HG02588 (cell line): ENCODE measurements around the gene CHRNA4.

Experiments used
- ATAC-seq: cut with Tn5 transposase; IDR thresholded peaks from one replicate; pipeline ENCODE4 v1.9.1; 2021; ENCODE audit warnings: mild to moderate bottlenecking, moderate library complexity; ENCODE audit not compliant: unreplicated experiment

Gene CHRNA4

GRCh38 chr20:63322933-63323273 lies 38.2 kb downstream of the CHRNA4 start:
- no peak for ATAC-seq

DNA sequence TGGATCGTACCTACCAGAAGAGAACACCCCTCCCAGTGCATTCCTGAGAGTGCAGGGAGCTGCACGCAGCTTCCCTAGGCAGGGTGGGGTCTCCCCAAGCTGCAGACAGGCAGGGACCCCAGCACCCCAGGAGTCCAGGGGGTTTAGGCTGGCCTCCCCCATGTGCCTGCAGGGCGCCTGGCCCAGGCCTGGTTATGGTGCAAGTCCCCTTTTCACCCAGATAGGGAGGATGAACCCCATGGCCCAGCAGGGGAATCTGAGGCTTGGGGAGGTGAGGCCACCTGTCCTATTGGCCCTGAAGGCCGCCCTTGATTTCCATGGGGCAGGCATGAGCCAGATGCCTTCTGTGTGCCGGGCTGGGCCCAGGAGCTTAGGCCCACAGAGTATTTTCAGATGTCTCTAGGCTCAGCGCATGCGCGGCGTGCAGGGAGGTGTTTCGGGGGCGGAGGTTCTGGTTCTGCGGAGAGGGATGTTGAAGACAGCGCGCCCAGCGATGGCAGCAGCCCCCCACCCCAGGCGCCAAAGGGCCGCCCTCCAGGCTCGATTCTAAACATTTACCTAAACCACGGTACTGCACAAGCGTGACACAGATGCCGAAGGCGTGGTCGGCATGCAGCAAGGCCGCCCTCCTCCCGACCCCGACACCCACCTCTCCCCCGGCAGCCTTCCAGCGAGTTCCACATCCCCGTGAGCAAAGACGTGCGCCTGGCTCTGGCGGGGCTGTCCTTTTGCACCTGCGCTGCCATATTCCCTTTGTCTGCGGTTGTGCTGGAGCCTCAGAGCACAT lies 38.8 kb downstream of the CHRNA4 start:
- ATAC-seq = no peak

GRCh38 chr20:63321148-63321831 lies 39.9 kb downstream of the CHRNA4 start:
- no peak for ATAC-seq

DNA sequence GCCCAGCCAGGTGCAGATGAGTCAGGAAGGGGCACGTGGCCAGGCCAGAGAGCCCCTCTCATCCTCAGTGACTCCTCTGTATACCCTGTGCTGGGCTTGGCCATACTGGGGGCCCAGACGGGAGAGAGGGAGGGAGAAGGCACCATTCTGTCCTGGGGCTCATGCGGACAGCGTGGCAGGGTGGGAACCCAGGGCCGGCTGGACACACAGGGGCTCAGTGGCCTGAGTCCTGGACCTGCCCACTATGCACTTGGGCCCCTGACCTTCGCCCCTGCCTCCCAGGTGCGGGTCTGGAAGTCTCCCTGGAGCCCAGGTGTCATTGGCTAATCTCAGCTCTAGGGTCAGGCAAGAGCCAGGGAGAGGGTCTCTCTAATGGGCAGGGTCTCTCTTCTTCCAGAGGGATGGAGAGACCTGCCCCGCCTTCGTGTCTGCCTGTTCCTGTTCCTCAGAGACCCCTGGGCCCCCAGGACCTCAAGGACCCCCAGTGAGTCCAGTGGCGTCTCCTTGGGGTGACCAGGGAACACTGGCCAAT lies 40.5 kb downstream of the CHRNA4 start:
- no peak for ATAC-seq

- ATAC-seq = no peak
Observed at GRCh38 chr20:63320041-63320511, 41.1 kb downstream of the CHRNA4 start.

GRCh38 chr20:63319164-63320040 lies 41.7 kb downstream of the CHRNA4 start:
- no peak for ATAC-seq

DNA sequence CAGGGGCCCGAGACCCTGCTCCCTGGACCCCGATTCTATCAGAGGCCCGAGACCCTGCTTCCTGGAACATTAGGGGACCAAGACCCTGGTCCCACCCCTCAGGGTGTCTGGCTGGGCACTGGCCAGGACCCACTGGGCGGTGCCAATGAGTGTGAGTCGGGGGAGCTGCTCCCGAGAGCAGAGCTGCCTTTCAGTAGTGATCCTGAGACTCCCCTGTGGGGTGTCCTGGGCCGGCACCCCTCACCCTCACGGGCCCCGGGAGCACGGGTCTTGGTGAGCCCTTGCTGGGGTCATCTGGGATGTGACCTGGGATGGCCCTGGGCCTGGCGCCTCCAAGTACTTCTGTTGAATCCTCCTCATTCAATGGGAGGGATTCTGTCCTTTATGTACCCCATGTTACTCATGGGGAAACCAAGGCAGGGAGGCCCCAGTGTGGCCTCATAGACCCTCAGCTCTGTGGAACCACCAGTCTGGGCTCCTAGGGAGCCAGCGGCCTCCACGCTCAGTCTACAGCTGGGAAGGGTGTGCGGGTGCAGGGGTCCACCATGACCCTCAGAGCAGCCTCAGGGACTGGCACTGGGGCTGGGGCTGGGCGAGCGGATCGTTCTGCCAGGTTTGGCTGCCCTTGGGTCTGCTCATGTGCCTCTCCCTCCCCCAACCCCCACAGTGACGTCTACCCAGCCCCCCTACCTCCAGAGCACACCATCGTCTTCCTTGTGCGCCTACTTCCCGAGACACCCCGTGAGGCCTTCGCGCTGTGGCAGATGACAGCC lies 42.6 kb downstream of the CHRNA4 start:
- ATAC-seq = no peak

DNA sequence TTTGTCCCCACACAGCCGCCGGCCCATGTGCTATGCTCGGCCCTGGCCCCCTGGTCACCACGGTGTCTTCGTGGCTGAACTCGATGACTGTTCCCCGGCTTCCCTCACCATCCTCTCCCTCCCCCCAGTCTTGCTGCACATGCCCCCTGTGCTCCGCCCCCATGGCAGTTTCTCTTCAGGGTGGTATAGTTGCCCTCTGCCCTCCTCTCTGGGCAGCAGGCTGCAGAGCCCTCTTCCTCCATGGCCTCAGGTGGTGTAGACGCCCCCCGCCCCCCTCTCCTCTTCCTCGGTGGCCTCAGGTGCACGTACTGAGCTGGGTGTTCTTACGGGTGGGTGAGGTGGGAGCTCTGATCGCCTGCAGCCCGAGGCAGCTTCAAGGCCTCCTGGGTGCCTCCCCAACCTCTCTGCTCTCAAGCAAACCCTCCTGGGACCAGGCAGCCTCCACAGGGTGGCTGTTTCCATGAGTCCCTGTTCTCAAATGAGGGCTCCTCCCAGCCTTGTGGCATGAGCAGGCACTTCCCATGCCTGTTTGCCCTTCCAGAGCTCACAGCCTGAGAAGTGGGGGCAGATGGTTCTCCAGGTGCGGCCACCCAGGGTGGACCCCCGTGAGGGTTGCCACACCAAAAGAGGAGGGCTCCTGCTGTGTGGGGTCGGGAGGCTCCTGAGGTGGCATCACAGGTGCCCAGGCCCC lies 43.4 kb downstream of the CHRNA4 start:
- no peak for ATAC-seq

DNA sequence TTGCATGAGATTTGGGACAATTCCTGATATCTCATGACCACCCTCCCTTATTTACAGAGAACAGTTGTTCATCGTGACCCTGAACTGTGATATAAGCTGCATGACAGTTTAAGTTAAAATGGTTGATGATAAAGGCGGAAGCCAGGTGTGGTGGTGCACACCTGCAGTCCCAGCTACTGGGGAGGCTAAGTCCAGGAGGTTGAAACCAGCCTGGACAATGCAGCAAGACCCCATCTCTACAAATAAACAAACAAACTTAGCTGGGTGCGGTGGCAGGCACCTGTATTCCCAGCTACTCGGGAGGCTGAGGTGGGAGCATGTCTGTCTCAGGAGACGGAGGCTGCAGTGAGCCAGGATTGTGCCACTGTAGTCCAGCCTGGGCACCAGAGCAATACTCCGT lies 44.1 kb downstream of the CHRNA4 start:
- no peak for ATAC-seq

DNA sequence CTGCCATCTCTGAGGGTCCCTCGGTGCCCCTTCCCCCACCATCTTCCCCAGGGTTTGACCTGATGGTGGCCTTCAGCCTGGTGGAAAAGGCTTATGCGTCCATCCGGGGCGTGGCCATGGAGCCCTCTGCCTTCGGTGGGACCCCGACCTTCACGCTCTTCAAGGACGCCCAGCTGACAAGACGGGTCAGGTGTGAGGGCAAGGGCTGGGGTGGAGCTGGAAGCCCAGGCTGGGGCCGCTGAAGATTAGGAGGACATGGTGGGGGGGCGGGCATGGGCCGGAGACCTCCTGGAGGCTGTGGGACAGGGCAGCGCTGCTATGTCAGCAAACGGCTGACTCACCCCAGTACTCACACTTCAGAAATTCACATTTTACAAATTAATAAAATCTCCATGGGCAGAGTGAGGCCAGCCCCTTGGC lies 44.6 kb downstream of the CHRNA4 start:
- ATAC-seq = no peak

- no peak for ATAC-seq
Observed at GRCh38 chr20:63315731-63316491, 45.2 kb downstream of the CHRNA4 start.

DNA sequence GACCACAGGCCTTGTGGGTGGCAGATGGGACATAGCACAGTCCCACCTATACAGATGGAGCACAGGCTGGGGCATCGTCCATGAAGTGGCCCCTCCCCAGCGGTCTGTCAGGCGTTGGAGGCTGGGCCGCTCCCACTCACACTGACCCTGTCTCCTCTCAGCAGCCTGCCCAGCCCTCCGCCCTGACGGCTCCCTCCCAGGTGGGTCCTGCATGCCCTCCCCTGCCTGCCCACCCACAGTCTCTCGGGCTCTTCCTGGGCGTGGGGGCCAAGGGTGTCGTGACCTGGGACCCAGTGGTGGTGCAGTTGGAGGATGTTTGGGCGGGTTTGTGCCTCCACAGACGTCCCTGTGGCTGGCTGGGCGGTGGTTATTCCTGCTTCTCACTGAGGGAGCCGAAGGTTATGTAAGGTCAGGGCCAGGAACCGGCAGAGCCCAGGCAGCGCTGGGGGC lies 45.9 kb downstream of the CHRNA4 start:
- no peak for ATAC-seq

GRCh38 chr20:63314566-63315239 lies 46.4 kb downstream of the CHRNA4 start:
- no peak for ATAC-seq

GRCh38 chr20:63314015-63314471 lies 47.1 kb downstream of the CHRNA4 start:
- ATAC-seq = no peak

- no peak for ATAC-seq
Observed at GRCh38 chr20:63313349-63314014, 47.7 kb downstream of the CHRNA4 start.

GRCh38 chr20:63312690-63313348 lies 48.3 kb downstream of the CHRNA4 start:
- no peak for ATAC-seq

- no peak for ATAC-seq
Observed at GRCh38 chr20:63312273-63312672, 48.9 kb downstream of the CHRNA4 start.
